GM18526 (cell line): ENCODE data around the gene EVC.

Experiments used
- POLR2A ChIP-seq: IDR thresholded peaks from 3 replicates; pipeline ENCODE4 v1.6.1; 2011; ENCODE audit not compliant: insufficient read length; ENCODE audit errors: extremely low read depth

EVC gene

DNA sequence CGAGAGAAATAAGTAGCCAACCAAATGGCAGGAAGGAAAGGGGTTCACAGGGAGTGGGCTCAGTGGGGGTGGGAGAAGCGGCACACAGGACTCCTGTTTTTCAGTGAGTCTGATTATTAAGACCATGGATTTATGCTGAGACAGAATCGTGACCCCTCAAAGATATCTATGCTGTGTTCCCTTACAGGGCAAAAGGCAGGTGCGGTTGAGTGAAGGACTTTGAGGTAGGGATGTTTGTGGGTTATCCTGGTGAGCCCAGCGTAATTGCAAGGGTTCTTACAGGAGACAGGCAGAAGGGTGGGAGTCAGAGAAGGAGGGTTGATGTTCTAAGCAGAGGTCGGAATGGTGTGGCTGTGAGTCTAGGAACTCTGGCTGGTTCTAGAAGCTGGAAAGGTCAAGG, 73.0 kb downstream of the EVC start:
- no peak for TF ChIP-seq POLR2A

GRCh38 chr4:5784960-5785611, 74.1 kb downstream of the EVC start:
- TF ChIP-seq POLR2A, result no peak

DNA sequence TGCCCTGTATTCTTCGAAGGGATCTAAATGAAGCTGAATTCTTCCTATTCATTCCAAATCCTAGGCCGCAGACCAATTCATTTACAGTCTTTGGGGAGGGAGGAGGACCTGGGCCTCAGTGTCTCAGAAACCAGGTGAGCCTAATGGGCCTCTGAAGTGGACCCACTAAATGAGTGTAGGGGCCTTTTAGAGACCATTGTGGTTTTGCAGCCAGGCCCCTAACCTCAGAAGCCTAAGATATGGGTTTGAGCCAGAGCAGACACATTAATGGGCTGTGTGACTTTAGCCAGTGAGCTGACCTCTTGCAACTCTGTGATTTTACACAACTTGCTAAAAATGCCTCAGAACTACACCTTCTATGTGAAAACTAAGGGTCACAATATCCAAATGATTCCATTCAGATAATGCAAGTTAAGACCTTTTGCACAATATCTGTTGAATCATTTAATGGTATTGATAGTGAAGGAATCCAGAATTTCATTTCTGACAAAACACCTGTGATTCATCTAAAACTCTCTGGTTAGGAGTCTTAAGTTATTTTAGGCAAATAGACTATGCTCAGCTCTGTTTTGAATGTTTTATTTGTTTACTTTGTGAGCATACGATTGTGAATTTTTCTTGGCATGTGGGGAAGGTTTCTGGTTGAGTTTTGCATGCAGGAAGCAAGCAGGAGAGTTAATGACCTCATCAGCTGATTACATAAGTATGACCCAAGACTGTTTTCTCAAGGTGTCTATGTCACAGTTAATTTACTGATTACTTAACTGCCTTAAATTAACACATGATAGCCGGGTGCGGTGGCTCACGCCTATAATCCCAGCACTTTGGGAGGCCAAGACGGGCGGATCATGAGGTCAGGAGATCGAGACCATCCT, 75.0 kb downstream of the EVC start:
- TF ChIP-seq POLR2A, result no peak

- TF ChIP-seq POLR2A, result no peak
These were observed 76.3 kb downstream of the EVC start for GRCh38 chr4:5787311-5787710.

DNA sequence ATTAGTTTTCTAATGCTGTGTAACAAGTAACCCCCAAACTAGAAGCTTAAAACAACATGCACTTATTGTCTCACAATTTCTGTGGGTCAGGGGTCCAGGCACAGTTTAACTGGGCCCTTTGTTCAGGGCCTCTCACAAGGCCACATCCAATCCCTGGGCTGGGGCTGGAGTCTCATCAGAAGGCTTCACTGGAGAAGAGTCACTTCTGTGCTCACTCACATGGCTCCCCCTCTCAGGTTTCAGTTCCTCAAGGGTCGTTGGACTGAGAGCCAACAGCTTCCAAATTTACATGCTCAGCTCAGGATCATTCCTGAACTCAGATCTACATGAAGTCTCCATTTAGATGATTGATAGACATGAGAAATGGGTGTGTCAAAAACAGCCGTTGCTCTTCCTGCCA, 77.1 kb downstream of the EVC start:
- TF ChIP-seq POLR2A, result no peak

DNA sequence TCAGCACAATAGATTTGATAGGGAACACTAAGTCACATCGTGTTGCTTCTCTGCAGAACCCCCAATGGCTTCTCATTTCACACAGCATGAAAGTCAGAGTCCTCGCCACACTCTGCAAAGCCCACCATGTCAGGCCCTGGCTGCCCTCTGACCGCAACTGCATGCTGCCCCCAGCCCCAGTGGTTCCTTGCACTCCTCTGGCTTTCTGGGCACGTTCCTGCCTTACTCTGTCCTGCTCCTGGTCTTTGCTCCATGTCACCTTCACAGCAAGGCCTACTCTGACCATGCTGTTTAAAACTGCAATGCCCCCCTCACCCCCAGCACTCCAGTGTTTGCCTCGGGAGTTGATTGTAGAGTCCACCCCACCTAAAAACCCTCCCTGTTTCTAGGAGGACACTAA, 78.1 kb downstream of the EVC start:
- no peak for TF ChIP-seq POLR2A

GRCh38 chr4:5790546-5790857, 79.5 kb downstream of the EVC start:
- no peak for TF ChIP-seq POLR2A

DNA sequence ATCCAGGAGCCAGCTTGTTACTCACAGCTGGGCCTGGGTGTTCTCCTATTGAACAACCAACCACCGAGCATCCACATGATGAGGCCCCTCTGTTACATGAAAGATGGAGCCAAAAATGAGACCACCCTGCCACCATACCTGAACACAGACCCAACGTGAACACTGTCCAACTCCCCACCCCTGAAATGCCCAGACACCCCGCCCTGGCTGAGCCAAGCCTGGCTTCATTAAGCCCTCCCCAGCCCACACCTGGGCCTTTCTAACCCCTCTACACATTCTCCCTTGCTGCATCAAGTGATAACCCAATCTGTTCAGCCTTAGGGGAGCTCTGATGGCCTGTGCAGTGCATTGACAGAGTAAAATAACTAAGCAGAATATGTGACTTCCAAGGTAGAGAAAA, 80.7 kb downstream of the EVC start:
- no peak for TF ChIP-seq POLR2A

DNA sequence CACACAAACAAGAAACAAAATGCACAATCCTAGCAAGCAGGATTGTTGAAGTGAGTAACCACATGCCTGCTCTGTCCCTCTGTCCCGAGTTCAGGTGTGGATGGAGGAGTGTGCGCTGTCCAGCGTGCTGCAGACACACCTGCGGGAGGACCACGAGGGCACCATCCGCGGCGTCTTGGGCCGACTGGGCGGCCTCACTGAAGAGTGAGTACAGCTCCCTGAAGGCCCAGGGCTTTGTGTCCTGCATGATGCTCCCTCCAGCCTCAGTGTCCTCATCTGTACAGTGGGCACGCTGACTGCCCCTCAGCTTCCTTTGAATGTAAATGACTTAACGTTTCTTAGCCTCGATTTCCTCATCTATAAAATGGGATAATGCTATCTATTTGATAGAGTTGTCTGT, 82.5 kb downstream of the EVC start:
- no peak for TF ChIP-seq POLR2A

GRCh38 chr4:5795580-5795979, 84.6 kb downstream of the EVC start:
- TF ChIP-seq POLR2A, result no peak

DNA sequence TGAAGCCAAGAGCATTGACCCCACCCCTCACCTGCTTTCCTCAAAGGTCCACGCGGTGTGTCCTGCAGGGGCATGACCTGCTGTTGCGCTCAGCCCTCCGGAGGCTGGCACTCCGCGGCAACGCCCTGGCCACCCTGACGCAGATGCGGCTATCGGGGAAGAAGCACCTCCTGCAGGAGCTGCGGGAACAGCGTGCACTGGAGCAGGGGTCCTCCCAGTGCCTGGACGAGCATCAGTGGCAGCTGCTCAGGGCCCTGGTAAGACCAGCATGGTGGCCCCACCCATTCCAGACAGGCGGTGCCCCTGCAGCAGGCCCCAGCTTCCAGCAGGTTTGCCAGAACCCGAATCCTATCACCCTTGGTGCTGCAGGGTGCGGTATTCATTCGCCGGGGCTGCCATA, 86.0 kb downstream of the EVC start:
- TF ChIP-seq POLR2A, result no peak

GRCh38 chr4:5797866-5798265, 86.9 kb downstream of the EVC start:
- TF ChIP-seq POLR2A, result no peak

GRCh38 chr4:5798462-5798861, 87.5 kb downstream of the EVC start:
- no peak for TF ChIP-seq POLR2A

DNA sequence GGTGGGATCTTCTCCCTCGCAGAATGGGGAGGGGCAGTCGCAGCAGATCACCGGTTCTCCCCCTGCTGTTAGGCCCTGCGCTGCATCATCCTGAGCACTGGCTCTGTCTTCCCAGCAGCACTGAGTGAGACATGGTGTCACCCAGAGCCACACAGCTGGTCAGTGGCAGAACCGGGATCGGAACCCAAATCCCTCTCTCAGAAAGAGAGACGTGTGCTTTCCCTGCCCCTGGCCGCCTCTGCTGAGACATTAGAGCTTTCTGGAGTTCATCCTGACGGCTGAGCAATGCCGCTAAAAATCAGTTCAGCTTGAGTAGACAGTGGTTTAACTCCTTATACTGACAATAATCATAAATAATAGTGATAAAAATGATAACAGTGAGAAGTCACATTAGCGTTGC, 87.9 kb downstream of the EVC start:
- no peak for TF ChIP-seq POLR2A

DNA sequence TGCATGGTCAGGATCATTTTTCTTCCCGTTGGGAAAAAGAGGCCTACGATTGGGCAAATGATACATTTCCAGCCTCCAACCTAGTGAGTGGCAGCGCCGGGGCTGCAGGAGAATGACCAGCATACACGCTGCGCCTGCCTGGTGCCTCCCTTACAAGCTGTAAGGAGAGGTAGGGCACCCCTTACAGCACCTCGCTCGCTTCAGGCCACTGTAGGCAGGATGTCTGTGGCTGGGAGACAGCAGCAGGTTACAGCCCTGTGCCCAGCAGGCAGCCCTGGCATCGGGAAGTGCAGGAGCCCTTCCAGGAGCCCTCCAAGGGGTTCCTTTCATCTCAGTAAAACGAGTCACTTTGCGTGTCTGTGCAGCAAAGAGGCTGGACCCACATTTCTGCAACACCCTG, 88.4 kb downstream of the EVC start:
- TF ChIP-seq POLR2A, result no peak

DNA sequence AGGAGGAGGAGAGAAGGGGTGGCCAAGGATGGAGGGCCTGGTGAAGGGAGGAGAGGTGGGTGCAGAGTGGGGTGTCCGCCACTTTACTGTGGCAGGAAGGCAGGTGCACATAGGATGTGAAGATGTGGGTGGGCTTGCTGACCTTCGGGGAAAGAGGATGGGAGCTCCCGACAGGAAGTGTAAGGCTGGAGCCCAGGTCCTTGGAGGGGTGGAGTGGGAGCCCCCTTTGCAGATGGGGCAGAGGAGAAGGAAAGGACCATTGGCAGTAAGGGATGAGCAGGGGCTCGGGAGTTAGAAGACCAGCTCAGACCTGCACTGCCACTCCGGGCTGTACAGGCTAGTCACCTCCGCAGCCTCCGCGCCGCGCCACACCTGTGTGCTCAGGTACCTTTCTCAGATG, 89.5 kb downstream of the EVC start:
- no peak for TF ChIP-seq POLR2A

GRCh38 chr4:5801696-5802095, 90.7 kb downstream of the EVC start:
- no peak for TF ChIP-seq POLR2A
